Measurements from ENCODE around the gene SNTG2.

GRCh38 chr2:1205853-1206252, 255.2 kb downstream of the SNTG2 start:
- TF ChIP-seq CTCF (conservative IDR thresholded peaks at IDR 0.05 in 1 of 2, IDR thresholded peaks at IDR 0.05 in 1 of 2; ENCODE audit: low read depth in 1 of 2, low read length in 2 of 2), result no peak
- TF ChIP-seq EZH2 (IDR thresholded peaks at IDR 0.05; ENCODE audit: low read length, missing control alignments), result no peak
